ENCODE measurements around the gene CD9. TPM values are rescaled to one million over a fixed set of nuclear protein-coding genes. Genes with fewer than 3 reads are reported as not detected.

Gene CD9
- total RNA-seq, 4 donors from 2014 or later, result 48.6 to 337 (median 129) TPM

- no peak for TF ChIP-seq CTCF (IDR thresholded peaks at IDR 0.05; ENCODE audit: low read depth)
These were observed 35.9 kb downstream of the CD9 start for GRCh38 chr12:6235906-6236640.

DNA sequence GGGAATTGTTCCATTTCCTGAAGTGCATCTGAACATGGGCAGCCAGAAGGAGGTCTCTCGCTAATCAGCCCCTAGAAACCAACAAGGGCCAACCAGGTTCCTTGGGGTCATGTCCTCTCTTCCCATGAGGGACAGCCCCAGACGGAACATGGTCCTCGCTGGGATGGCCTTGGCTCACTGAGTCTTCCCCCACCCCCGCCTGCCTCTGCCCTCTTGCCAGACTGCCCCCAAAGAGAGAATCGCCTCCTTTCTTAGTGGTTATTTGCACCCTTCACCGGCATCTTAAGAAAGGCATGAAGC lies 36.4 kb downstream of the CD9 start:
- TF ChIP-seq CTCF (IDR thresholded peaks at IDR 0.05; ENCODE audit: low read depth), result no peak

DNA sequence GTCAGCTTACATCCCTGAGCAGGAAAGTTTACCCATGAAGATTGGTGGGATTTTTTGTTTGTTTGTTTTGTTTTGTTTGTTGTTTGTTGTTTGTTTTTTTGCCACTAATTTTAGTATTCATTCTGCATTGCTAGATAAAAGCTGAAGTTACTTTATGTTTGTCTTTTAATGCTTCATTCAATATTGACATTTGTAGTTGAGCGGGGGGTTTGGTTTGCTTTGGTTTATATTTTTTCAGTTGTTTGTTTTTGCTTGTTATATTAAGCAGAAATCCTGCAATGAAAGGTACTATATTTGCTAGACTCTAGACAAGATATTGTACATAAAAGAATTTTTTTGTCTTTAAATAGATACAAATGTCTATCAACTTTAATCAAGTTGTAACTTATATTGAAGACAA lies 37.6 kb downstream of the CD9 start:
- no peak for TF ChIP-seq CTCF (IDR thresholded peaks at IDR 0.05; ENCODE audit: low read depth)

DNA sequence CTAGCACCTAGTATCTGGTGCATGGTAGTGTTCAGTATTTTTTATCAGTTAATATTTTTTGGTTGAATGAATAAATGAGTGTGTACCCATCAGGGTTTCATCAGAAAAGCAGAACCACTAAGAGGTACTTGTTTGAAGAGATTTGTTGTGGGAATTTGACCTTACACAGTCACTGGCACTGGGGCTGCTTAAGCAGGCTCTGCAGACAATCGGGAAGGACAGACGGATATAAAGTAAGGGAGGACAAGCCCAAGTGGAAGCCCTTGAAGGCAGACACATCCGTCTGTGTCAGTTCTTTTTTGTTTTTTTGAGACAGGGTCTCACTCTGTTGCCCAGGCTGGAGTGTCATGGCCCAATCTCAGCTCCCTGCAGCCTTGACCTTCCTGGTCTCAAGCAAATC lies 38.7 kb downstream of the CD9 start:
- TF ChIP-seq CTCF (IDR thresholded peaks at IDR 0.05; ENCODE audit: low read depth), result no peak

- no peak for TF ChIP-seq CTCF (IDR thresholded peaks at IDR 0.05; ENCODE audit: low read depth)
These were observed 41.3 kb downstream of the CD9 start for GRCh38 chr12:6241495-6241894.

DNA sequence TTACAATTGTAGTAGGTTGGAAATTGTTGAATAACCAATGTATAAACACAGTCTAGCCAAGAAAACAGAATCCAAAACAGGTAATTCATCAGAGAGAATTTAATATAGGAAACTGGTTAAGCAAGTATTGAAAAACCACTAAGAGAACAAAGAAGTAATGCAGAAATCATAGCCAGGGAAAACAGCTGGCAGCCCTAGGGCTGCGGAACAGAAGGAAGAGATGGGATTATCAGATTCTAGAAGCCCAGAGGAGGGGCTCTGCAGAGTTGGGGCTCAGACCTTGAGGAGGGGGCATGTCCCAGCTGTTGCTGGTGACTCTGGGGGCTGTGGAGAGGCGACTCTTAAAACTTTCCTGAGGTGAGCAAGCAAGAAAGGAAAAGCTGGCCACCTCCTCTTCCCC lies 49.4 kb downstream of the CD9 start:
- no peak for TF ChIP-seq CTCF (IDR thresholded peaks at IDR 0.05; ENCODE audit: low read depth)

DNA sequence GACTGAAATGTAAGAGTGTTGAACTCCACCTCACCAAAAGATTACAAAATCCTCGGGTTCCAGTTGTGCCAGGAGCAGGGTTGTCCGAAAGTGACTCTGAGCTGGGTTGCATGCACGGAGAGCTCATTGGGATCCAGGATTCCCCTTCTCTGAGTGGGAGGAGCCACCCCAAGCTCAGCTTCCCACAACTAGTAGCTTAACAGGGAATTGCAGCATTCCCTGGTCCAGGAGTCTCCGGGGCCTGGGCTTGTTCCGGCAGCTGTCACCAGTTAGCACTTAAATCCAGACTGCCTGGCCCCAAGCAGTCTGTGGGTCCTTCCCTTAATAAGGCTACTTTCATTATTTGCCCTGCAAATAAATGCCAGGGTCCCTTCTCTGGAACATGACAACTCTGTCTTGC lies 50.1 kb downstream of the CD9 start:
- TF ChIP-seq CTCF (IDR thresholded peaks at IDR 0.05; ENCODE audit: low read depth), result no peak

All from subcutaneous adipose tissue (tissue), 4 donors.